ENCODE data around the gene CREB3L2.

CREB3L2 gene

DNA sequence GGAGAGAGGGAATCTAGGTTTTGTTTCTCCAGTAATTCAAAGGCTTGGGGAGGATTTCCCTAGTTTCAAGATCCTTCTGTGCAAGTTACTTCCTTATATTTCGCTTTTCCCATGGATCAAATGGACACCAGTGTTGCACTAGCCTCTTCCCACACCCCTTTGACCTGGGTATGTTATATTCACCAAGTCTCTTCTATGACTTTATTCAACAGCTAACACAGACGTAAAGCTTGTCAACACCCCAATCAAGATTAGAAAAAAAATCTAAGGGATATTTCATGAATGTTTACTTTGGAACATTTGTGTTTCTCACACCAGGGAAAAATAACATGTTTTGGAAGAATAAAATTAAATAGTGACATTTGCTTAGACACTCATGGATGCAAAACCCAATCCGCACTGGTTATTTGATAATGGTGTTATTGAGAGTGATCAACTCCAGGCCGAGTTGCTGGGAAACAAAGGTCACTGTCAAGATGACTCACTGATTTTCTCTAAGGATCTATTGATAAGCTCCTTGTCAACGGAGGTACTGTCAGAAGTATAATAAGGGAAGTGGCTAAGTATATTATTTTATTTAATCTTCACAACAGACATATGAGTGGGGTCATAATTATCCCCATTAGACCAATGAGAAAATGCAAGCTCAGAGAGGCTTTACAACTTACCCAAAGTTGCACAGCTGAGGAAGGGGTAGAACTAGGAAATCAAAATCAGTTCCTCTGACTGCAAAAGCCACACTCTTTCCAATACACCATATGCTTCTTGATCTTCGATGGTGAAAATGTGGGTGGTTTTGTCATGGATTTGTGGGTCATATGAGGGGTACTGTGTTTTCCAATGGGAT, 52.2 kb downstream of the CREB3L2 start:
- no peak overlapping the region for H3K4me3 ChIP-seq (ENCODE audit: low read length)
- H3K27me3 ChIP-seq (replicated peaks; ENCODE audit: control insufficient read depth, insufficient read depth, low read length) = no peaks in the 10 kb centered on the region
- H3K4me1 ChIP-seq (ENCODE audit: control insufficient read depth, insufficient read depth, low read length) = peaks cover 11% of the 10 kb centered on the region
- no peak for DNase-seq (ENCODE audit: low read depth)
- no peaks in the 10 kb centered on the region for H3K9me3 ChIP-seq (ENCODE audit: control insufficient read depth, low read length)
- H3K9ac ChIP-seq (ENCODE audit: low read length) = no peak overlapping the region
- no peaks in the 10 kb centered on the region for H3K36me3 ChIP-seq (ENCODE audit: control insufficient read depth, insufficient read depth, low read length, severe bottlenecking)

GRCh38 chr7:137948845-137949330, 53.0 kb downstream of the CREB3L2 start:
- Histone ChIP-seq H3K27me3 (replicated peaks; ENCODE audit: control insufficient read depth, insufficient read depth, low read length) (no peaks in the 10 kb centered on the region), H3K4me3 (ENCODE audit: low read length) (no peak overlapping the region), H3K4me1 (ENCODE audit: control insufficient read depth, insufficient read depth, low read length) (peaks cover 14% of the 10 kb centered on the region), H3K36me3 (ENCODE audit: control insufficient read depth, insufficient read depth, low read length, severe bottlenecking) (no peaks in the 10 kb centered on the region), H3K9me3 (ENCODE audit: control insufficient read depth, low read length) (no peaks in the 10 kb centered on the region), H3K9ac (ENCODE audit: low read length) (no peak overlapping the region)
- no peak for DNase-seq (ENCODE audit: low read depth)

- H3K4me3 ChIP-seq (ENCODE audit: low read length) = no peak overlapping the region
- H3K27me3 ChIP-seq (replicated peaks; ENCODE audit: control insufficient read depth, insufficient read depth, low read length) = no peaks in the 10 kb centered on the region
- H3K9me3 ChIP-seq (ENCODE audit: control insufficient read depth, low read length) = no peaks in the 10 kb centered on the region
- no peaks in the 10 kb centered on the region for H3K36me3 ChIP-seq (ENCODE audit: control insufficient read depth, insufficient read depth, low read length, severe bottlenecking)
- H3K4me1 ChIP-seq (ENCODE audit: control insufficient read depth, insufficient read depth, low read length) = peaks cover 14% of the 10 kb centered on the region
- H3K9ac ChIP-seq (ENCODE audit: low read length) = no peak overlapping the region
- DNase-seq (ENCODE audit: low read depth) = no peak
Measured at GRCh38 chr7:137948083-137948844, 53.6 kb downstream of the CREB3L2 start.

DNA sequence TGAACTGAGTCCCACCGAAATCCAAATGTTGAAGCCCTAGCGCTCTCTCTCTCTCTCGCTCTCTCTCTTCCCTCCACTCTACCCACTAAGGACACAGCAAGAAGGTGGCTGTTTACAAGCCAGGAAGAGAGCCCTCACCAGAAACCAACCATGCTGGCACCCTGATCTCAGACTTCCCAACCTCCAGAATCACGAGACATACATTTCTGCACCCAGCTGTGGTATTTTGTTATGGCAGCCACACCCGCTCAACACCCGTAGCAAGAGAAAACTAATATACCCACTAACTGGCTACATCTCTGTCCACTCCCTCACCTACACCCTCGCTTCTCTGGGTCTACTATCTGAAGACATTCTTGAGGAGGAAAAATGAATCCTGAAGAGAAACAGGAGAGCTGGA, 54.8 kb downstream of the CREB3L2 start:
- Histone ChIP-seq H3K36me3 (ENCODE audit: control insufficient read depth, insufficient read depth, low read length, severe bottlenecking) (no peaks in the 10 kb centered on the region), H3K4me1 (ENCODE audit: control insufficient read depth, insufficient read depth, low read length) (peaks cover 23% of the 10 kb centered on the region), H3K9ac (ENCODE audit: low read length) (no peak overlapping the region), H3K9me3 (ENCODE audit: control insufficient read depth, low read length) (no peaks in the 10 kb centered on the region), H3K4me3 (ENCODE audit: low read length) (no peak overlapping the region), H3K27me3 (replicated peaks; ENCODE audit: control insufficient read depth, insufficient read depth, low read length) (no peaks in the 10 kb centered on the region)
- DNase-seq (ENCODE audit: low read depth) = no peak

- Histone ChIP-seq H3K4me1 (ENCODE audit: control insufficient read depth, insufficient read depth, low read length) (peaks cover 27% of the 10 kb centered on the region), H3K9me3 (ENCODE audit: control insufficient read depth, low read length) (no peaks in the 10 kb centered on the region), H3K9ac (ENCODE audit: low read length) (no peak overlapping the region), H3K27me3 (replicated peaks; ENCODE audit: control insufficient read depth, insufficient read depth, low read length) (no peaks in the 10 kb centered on the region), H3K36me3 (ENCODE audit: control insufficient read depth, insufficient read depth, low read length, severe bottlenecking) (peaks cover 5% of the 10 kb centered on the region), H3K4me3 (ENCODE audit: low read length) (no peak overlapping the region)
- DNase-seq (ENCODE audit: low read depth) = no peak
Measured at GRCh38 chr7:137946011-137946410, 55.9 kb downstream of the CREB3L2 start.

GRCh38 chr7:137944168-137944567, 57.7 kb downstream of the CREB3L2 start:
- DNase-seq (ENCODE audit: low read depth) = no peak
- H3K27me3 ChIP-seq (replicated peaks; ENCODE audit: control insufficient read depth, insufficient read depth, low read length) = no peaks in the 10 kb centered on the region
- no peaks in the 10 kb centered on the region for H3K9me3 ChIP-seq (ENCODE audit: control insufficient read depth, low read length)
- H3K4me1 ChIP-seq (ENCODE audit: control insufficient read depth, insufficient read depth, low read length) = peaks cover 45% of the 10 kb centered on the region
- H3K4me3 ChIP-seq (ENCODE audit: low read length) = no peak overlapping the region
- peaks cover 5% of the 10 kb centered on the region for H3K36me3 ChIP-seq (ENCODE audit: control insufficient read depth, insufficient read depth, low read length, severe bottlenecking)
- no peak overlapping the region for H3K9ac ChIP-seq (ENCODE audit: low read length)

DNA sequence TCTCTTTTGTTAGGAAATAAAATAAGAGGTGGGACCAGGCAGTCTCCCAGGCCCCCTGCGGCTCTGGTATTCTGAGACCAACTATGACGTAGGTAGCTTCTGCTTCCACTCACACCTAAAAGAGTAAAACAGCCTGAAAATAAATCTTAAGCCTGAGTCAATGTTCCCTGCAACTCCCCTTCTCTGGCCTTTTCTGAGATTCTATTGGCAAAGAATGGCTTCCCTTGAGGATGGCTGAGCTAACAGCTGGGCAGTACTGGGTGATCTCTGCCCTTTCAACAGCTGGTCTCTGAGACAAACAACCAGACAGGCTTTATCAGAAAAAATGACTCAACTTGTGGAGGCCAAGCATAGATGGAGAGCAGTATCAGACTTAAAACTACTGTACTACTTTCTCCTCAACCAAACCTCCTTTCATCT, 58.7 kb downstream of the CREB3L2 start:
- Histone ChIP-seq H3K9ac (ENCODE audit: low read length) (no peak overlapping the region), H3K9me3 (ENCODE audit: control insufficient read depth, low read length) (no peaks in the 10 kb centered on the region), H3K4me3 (ENCODE audit: low read length) (no peak overlapping the region), H3K27me3 (replicated peaks; ENCODE audit: control insufficient read depth, insufficient read depth, low read length) (no peaks in the 10 kb centered on the region), H3K4me1 (ENCODE audit: control insufficient read depth, insufficient read depth, low read length) (peaks cover 45% of the 10 kb centered on the region), H3K36me3 (ENCODE audit: control insufficient read depth, insufficient read depth, low read length, severe bottlenecking) (peaks cover 5% of the 10 kb centered on the region)
- DNase-seq (ENCODE audit: low read depth) = peak; percentile 66

- peaks cover 5% of the 10 kb centered on the region for H3K36me3 ChIP-seq (ENCODE audit: control insufficient read depth, insufficient read depth, low read length, severe bottlenecking)
- DNase-seq (ENCODE audit: low read depth) = peak; percentile 62
Measured at GRCh38 chr7:137942484-137943115, 59.3 kb downstream of the CREB3L2 start.

GRCh38 chr7:137940656-137941518, 61.0 kb downstream of the CREB3L2 start:
- DNase-seq (ENCODE audit: low read depth) = peak; percentile 67
- Histone ChIP-seq H3K27me3 (replicated peaks; ENCODE audit: control insufficient read depth, insufficient read depth, low read length) (no peaks in the 10 kb centered on the region), H3K36me3 (ENCODE audit: control insufficient read depth, insufficient read depth, low read length, severe bottlenecking) (peaks cover 5% of the 10 kb centered on the region), H3K9ac (ENCODE audit: low read length) (no peak overlapping the region), H3K9me3 (ENCODE audit: control insufficient read depth, low read length) (no peaks in the 10 kb centered on the region), H3K4me1 (ENCODE audit: control insufficient read depth, insufficient read depth, low read length) (peaks cover 60% of the 10 kb centered on the region), H3K4me3 (ENCODE audit: low read length) (no peak overlapping the region)

More at GRCh38 chr7:137942484-137943115, 59.3 kb downstream of the CREB3L2 start:
- H3K9me3 ChIP-seq (ENCODE audit: control insufficient read depth, low read length) = no peaks in the 10 kb centered on the region
- peaks cover 45% of the 10 kb centered on the region for H3K4me1 ChIP-seq (ENCODE audit: control insufficient read depth, insufficient read depth, low read length)
- no peak overlapping the region for H3K9ac ChIP-seq (ENCODE audit: low read length)
- no peak overlapping the region for H3K4me3 ChIP-seq (ENCODE audit: low read length)
- no peaks in the 10 kb centered on the region for H3K27me3 ChIP-seq (replicated peaks; ENCODE audit: control insufficient read depth, insufficient read depth, low read length)

DNA sequence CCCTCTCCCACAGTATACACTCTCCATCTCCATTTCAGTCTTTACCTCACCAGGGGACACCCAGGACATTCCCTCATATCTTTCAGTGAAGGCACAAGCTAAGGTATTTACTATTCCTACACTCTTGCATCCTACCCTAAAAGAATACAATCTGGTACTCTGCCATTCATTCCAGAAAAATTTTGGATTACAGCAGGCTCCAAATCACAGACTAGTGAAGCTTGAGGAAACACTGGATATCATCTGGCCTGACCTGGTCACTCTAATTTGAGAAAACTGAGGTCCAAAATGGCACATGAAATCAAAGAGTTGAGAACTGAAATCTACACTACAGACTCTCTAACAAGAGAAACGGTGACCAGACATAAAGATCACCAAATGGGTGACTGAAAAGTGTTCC, 61.7 kb downstream of the CREB3L2 start:
- Histone ChIP-seq H3K36me3 (ENCODE audit: control insufficient read depth, insufficient read depth, low read length, severe bottlenecking) (peaks cover 5% of the 10 kb centered on the region), H3K4me1 (ENCODE audit: control insufficient read depth, insufficient read depth, low read length) (peaks cover 60% of the 10 kb centered on the region), H3K9ac (ENCODE audit: low read length) (no peak overlapping the region), H3K9me3 (ENCODE audit: control insufficient read depth, low read length) (no peaks in the 10 kb centered on the region), H3K4me3 (ENCODE audit: low read length) (no peak overlapping the region), H3K27me3 (replicated peaks; ENCODE audit: control insufficient read depth, insufficient read depth, low read length) (no peaks in the 10 kb centered on the region)
- no peak for DNase-seq (ENCODE audit: low read depth)

Data from adipocyte (in vitro differentiated cells).